SK-N-SH treated with all-trans-retinoic acid at 6 μM for 48 hours (cell line): ENCODE data around the gene APOLD1.

Source experiments
- ATAC-seq: fragments of 200-7000 bp; cut with Tn5 transposase; 3 replicates; pipeline ENCODE4 v1.9.1; 2020; ENCODE audit warnings: mild to moderate bottlenecking, moderate library complexity
- ARNTL ChIP-seq: fragments of 450-650 bp; formaldehyde crosslinking; IDR thresholded peaks from 2 replicates; pipeline ENCODE4 v1.5.0; 2020; ENCODE audit warnings: low read depth, mild to moderate bottlenecking, moderate library complexity, borderline replicate concordance
- BACH2 ChIP-seq: fragments of 250-450 bp; sonication (Bioruptor Pico); IDR thresholded peaks from 2 replicates; pipeline ENCODE4 v1.9.0; 2021; ENCODE audit warnings: mild to moderate bottlenecking, borderline replicate concordance
- CSDC2 ChIP-seq: fragments of 250-450 bp; sonication (Bioruptor Pico); IDR thresholded peaks from 2 replicates; pipeline ENCODE4 v1.5.0; 2020; ENCODE audit warnings: mild to moderate bottlenecking, moderate library complexity
- GLIS3 ChIP-seq: fragments of 250-450 bp; sonication (Bioruptor Pico); IDR thresholded peaks from 2 replicates; pipeline ENCODE4 v1.5.0; 2020; ENCODE audit warnings: mild to moderate bottlenecking, moderate library complexity
- ISL1 ChIP-seq: fragments of 250-450 bp; sonication (Bioruptor Pico); IDR thresholded peaks from 2 replicates; pipeline ENCODE4 v2.1.2; 2022; ENCODE audit warnings: mild to moderate bottlenecking, moderate library complexity
- RARB ChIP-seq: fragments of 250-450 bp; sonication (Bioruptor Pico); IDR thresholded peaks from 2 replicates; pipeline ENCODE4 v1.8.0; 2021; ENCODE audit warnings: mild to moderate bottlenecking, moderate library complexity
- SNAI2 ChIP-seq: fragments of 250-450 bp; sonication (Bioruptor Pico); IDR thresholded peaks from 2 replicates; pipeline ENCODE4 v1.5.0; 2020; ENCODE audit warnings: mild to moderate bottlenecking, moderate library complexity
- TCF4 ChIP-seq: fragments of 250-450 bp; sonication (Bioruptor Pico); IDR thresholded peaks from 2 replicates; pipeline ENCODE4 v1.8.0; 2021; ENCODE audit warnings: mild to moderate bottlenecking, moderate library complexity, borderline replicate concordance
- TOX ChIP-seq: fragments of 250-450 bp; sonication (Bioruptor Pico); IDR thresholded peaks from 2 replicates; pipeline ENCODE4 v1.8.0; 2021; ENCODE audit warnings: mild to moderate bottlenecking, moderate library complexity, borderline replicate concordance
- ZC3H10 ChIP-seq: fragments of 250-450 bp; sonication (Bioruptor Pico); IDR thresholded peaks from 2 replicates; pipeline ENCODE4 v1.5.1; 2021; ENCODE audit warnings: mild to moderate bottlenecking, moderate library complexity
- ZFP3 ChIP-seq: fragments of 250-450 bp; sonication (Bioruptor Pico); IDR thresholded peaks from 2 replicates; pipeline ENCODE4 v1.5.0; 2020; ENCODE audit warnings: mild to moderate bottlenecking, moderate library complexity
- ZNF565 ChIP-seq: fragments of 450-650 bp; formaldehyde crosslinking; conservative IDR thresholded peaks from 2 replicates; pipeline ENCODE4 v1.5.0; 2020; ENCODE audit warnings: low read depth, mild to moderate bottlenecking, moderate library complexity
- ZNF70 ChIP-seq: fragments of 450-650 bp; formaldehyde crosslinking; IDR thresholded peaks from 2 replicates; pipeline ENCODE4 v1.5.0; 2020; ENCODE audit warnings: mild to moderate bottlenecking, moderate library complexity
- ZNF8 ChIP-seq: fragments of 450-650 bp; formaldehyde crosslinking; IDR thresholded peaks from 2 replicates; pipeline ENCODE4 v1.5.0; 2020; ENCODE audit warnings: mild to moderate bottlenecking, moderate library complexity
- TF ChIP-seq, protein P1 (sequence below): fragments of 250-450 bp; sonication (Bioruptor Pico); IDR thresholded peaks from 2 replicates; pipeline ENCODE4 v1.5.1; 2021; ENCODE audit warnings: mild to moderate bottlenecking, moderate library complexity
- TF ChIP-seq, protein P2 (sequence below): fragments of 250-450 bp; sonication (Bioruptor Pico); IDR thresholded peaks from 2 replicates; pipeline ENCODE4 v1.5.1; 2020; ENCODE audit warnings: low read depth, mild to moderate bottlenecking, moderate library complexity
- TF ChIP-seq, protein P3 (sequence below): fragments of 250-450 bp; sonication (Bioruptor Pico); IDR thresholded peaks from 2 replicates; pipeline ENCODE4 v1.5.0; 2020; ENCODE audit warnings: mild to moderate bottlenecking, moderate library complexity

Gene APOLD1

DNA sequence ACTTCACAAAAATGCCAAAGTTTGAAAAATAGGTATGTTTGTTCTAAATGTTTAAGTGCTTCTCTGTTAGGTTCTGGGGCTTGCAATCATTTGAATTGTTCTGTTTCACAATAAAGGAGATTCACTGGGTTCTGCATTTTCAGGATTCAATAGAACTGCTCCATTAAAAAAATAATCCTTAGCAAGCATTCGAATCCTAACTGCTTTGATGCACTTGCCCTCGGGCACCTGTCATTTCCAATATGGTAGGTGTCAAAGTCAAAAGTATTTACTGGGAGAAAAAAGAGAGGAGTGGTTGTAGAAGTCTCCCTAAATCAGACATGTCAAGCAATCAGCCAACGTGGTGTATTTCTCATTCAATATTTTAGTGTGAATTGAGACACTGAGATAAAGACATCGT lies 5.5 kb downstream of the APOLD1 start:
- TF ChIP-seq ZNF565 (CRISPR knock-in tag), result no peak
- TF ChIP-seq CSDC2 (CRISPR knock-in tag), result no peak
- TF ChIP-seq, protein P1, sequence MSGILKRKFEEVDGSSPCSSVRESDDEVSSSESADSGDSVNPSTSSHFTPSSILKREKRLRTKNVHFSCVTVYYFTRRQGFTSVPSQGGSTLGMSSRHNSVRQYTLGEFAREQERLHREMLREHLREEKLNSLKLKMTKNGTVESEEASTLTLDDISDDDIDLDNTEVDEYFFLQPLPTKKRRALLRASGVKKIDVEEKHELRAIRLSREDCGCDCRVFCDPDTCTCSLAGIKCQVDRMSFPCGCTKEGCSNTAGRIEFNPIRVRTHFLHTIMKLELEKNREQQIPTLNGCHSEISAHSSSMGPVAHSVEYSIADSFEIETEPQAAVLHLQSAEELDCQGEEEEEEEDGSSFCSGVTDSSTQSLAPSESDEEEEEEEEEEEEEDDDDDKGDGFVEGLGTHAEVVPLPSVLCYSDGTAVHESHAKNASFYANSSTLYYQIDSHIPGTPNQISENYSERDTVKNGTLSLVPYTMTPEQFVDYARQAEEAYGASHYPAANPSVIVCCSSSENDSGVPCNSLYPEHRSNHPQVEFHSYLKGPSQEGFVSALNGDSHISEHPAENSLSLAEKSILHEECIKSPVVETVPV, result no peak

DNA sequence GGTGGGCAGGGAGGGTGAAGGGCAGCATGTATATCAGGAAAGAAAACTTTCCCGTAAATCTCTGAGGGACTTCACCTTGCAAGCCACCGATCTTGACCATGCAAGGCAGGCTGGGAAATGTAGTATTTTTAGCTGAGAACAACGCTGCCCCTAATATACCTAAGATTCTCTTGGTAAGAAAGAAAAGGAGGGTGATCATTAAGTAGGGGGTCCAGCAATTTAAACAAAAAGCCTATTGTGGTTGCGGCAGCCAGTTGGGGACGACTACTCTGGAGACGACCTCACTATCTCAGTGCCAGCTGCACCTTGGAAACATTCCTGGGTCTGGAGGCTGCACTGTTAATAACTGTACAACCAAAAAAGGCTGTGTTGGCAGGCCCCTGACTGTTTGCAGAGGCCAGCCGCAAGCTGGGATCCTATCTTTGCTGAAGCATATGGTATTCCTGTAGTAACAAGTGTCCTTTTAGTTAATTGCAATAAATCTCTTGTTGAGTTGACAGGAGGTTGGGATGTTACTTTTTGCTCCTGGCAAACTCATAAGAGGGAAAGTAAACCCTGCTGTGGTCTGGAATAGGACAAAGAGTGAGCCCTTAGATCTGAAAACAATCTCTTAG lies 6.4 kb downstream of the APOLD1 start:
- TF ChIP-seq, protein P2, sequence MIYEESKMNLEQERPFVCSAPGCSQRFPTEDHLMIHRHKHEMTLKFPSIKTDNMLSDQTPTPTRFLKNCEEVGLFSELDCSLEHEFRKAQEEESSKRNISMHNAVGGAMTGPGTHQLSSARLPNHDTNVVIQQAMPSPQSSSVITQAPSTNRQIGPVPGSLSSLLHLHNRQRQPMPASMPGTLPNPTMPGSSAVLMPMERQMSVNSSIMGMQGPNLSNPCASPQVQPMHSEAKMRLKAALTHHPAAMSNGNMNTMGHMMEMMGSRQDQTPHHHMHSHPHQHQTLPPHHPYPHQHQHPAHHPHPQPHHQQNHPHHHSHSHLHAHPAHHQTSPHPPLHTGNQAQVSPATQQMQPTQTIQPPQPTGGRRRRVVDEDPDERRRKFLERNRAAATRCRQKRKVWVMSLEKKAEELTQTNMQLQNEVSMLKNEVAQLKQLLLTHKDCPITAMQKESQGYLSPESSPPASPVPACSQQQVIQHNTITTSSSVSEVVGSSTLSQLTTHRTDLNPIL (CRISPR knock-in tag), result no peak
- TF ChIP-seq TCF4 (peak; percentile 55), ZFP3 (CRISPR knock-in tag) (no peak), ISL1 (peak; percentile 74), SNAI2 (CRISPR knock-in tag) (peak; percentile 94; the same call in 1 of the 2 replicates), ARNTL (no peak)
- TF ChIP-seq, protein P3, sequence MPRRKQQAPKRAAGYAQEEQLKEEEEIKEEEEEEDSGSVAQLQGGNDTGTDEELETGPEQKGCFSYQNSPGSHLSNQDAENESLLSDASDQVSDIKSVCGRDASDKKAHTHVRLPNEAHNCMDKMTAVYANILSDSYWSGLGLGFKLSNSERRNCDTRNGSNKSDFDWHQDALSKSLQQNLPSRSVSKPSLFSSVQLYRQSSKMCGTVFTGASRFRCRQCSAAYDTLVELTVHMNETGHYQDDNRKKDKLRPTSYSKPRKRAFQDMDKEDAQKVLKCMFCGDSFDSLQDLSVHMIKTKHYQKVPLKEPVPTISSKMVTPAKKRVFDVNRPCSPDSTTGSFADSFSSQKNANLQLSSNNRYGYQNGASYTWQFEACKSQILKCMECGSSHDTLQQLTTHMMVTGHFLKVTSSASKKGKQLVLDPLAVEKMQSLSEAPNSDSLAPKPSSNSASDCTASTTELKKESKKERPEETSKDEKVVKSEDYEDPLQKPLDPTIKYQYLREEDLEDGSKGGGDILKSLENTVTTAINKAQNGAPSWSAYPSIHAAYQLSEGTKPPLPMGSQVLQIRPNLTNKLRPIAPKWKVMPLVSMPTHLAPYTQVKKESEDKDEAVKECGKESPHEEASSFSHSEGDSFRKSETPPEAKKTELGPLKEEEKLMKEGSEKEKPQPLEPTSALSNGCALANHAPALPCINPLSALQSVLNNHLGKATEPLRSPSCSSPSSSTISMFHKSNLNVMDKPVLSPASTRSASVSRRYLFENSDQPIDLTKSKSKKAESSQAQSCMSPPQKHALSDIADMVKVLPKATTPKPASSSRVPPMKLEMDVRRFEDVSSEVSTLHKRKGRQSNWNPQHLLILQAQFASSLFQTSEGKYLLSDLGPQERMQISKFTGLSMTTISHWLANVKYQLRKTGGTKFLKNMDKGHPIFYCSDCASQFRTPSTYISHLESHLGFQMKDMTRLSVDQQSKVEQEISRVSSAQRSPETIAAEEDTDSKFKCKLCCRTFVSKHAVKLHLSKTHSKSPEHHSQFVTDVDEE (CRISPR knock-in tag), result peak; percentile 46; the same call in 1 of the 2 replicates
- ATAC-seq, result peak; percentile 77

More for the DNA sequence above, 5.5 kb downstream of the APOLD1 start:
- ATAC-seq, result no peak

DNA sequence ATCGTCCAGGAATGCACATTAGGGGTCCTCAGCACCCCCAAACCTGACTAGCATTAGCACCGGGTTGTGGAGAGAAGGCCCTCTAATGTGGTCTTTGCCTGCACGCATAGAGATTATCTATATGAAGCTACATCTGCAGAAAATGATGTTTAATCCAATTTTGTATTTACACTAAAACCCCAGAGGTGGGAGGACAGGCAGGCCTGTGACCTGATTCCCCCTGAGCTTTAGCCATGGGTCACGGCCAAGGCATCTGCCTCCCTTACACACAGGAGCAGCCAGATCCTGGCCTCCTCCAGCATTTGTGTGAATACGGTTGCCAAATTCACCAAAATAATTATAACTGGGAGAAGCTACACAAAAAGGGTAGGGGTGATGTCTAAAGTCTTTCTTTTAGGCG lies 7.0 kb downstream of the APOLD1 start:
- no peak for TF ChIP-seq ZNF565 (CRISPR knock-in tag)
- no peak for TF ChIP-seq ZC3H10
- no peak for TF ChIP-seq ZNF8 (CRISPR knock-in tag)
- TF ChIP-seq, protein P1, result no peak
- TF ChIP-seq, protein P2 (CRISPR knock-in tag), result no peak
- no peak for TF ChIP-seq RARB
- TF ChIP-seq, protein P3 (CRISPR knock-in tag), result no peak
- TF ChIP-seq ZFP3 (CRISPR knock-in tag), result no peak
- no peak for TF ChIP-seq BACH2 (CRISPR knock-in tag)
- no peak; the same call in 1 of the 2 replicates for TF ChIP-seq TCF4
- TF ChIP-seq GLIS3 (CRISPR knock-in tag), result no peak
- TF ChIP-seq ZNF70 (CRISPR knock-in tag), result no peak
- no peak for TF ChIP-seq TOX (CRISPR knock-in tag)
- ATAC-seq, result no peak; the same call in 2 of the 3 replicates
